H1 (cell line): ENCODE data around the gene PSORS1C1. TPM values are rescaled to one million over a fixed set of nuclear protein-coding genes. Genes with fewer than 3 reads are reported as not detected.
A peak's percentile ranks its signal among the peaks of the same experiment; 100 is the strongest.

ENCODE experiments used
- CTCF ChIA-PET: fragments of 300-600 bp; sonication (Branson Sonifier 250); formaldehyde crosslinking; loops from one replicate; lab custom pipeline; 2021; ENCODE audit not compliant: partially characterized antibody; lab: Charles Lee
- POLR2A ChIA-PET: fragments of 300-600 bp; sonication (Branson Sonifier 250); formaldehyde crosslinking; loops from one replicate; lab custom pipeline; 2021; ENCODE audit warnings: inconsistent platforms; ENCODE audit not compliant: partially characterized antibody; lab: Charles Lee
- DNase-seq, 2 experiments: peaks; one replicate each; pipeline versions ENCODE4 v3.0.0 to v3.0.0-alpha.2; 2010 to 2022; ENCODE audit warnings: low spot score in 2 of 2, low read depth in 1 of 2, mixed read lengths in 1 of 2
- FAIRE-seq: peaks from 2 replicates; lab custom pipeline; 2011; peaks lifted over from hg19 to GRCh38; lab: Jason Lieb, UNC
- H2AFZ ChIP-seq: 2 replicates; pipeline ENCODE4 v1.8.1; 2012; ENCODE audit warnings: low read length, inconsistent platforms
- H2AK5ac ChIP-seq: 2 replicates; pipeline ENCODE4 v1.6.1; 2013; ENCODE audit warnings: low read depth, low read length
- H2BK120ac ChIP-seq: replicated peaks from 2 replicates; pipeline ENCODE3; 2013; ENCODE audit warnings: low read depth, low read length, inconsistent platforms
- H2BK12ac ChIP-seq: 2 replicates; pipeline ENCODE4 v1.6.1; 2013; ENCODE audit warnings: low read depth, low read length
- H2BK15ac ChIP-seq: 2 replicates; pipeline ENCODE4 v1.6.1; 2013; ENCODE audit warnings: low read length
- H2BK20ac ChIP-seq: 2 replicates; pipeline ENCODE4 v1.6.1; 2013; ENCODE audit warnings: low read length
- H2BK5ac ChIP-seq: 2 replicates; pipeline ENCODE4 v1.6.1; 2013; ENCODE audit warnings: low read depth, low read length
- H3K14ac ChIP-seq: 2 replicates; pipeline ENCODE4 v1.6.1; 2013; ENCODE audit warnings: inconsistent platforms; ENCODE audit not compliant: insufficient read length
- H3K18ac ChIP-seq: 2 replicates; pipeline ENCODE4 v1.6.1; 2013; ENCODE audit warnings: low read length; ENCODE audit errors: extremely low read depth
- H3K23ac ChIP-seq: 2 replicates; pipeline ENCODE4 v1.6.1; 2013; ENCODE audit warnings: inconsistent platforms; ENCODE audit not compliant: insufficient read length
- H3K23me2 ChIP-seq: 2 replicates; pipeline ENCODE4 v1.6.1; 2013; ENCODE audit warnings: low read depth, low read length
- H3K27ac ChIP-seq: 2 replicates; pipeline ENCODE4 v1.6.1; 2011; ENCODE audit warnings: low read depth, low read length, inconsistent platforms
- H3K27me3 ChIP-seq, 4 experiments: replicated peaks in 1 of 4; 1 replicate in 1 of 4; 2 replicates in 3 of 4; pipeline versions ENCODE4 v1.6.1 to v1.8.1; 2011 to 2013; ENCODE audit warnings: low read length in 3 of 4, mild to moderate bottlenecking in 3 of 4, inconsistent platforms in 2 of 4, mixed read lengths in 2 of 4, moderate library complexity in 1 of 4; ENCODE audit not compliant: control insufficient read depth in 3 of 4, insufficient read depth in 3 of 4; ENCODE audit errors: extremely low read depth in 1 of 4
- H3K36me3 ChIP-seq, 4 experiments: 2 replicates each; pipeline versions ENCODE4 v1.6.1 to v1.8.1; 2011 to 2013; ENCODE audit warnings: mild to moderate bottlenecking in 4 of 4, low read length in 3 of 4, moderate library complexity in 2 of 4, control low read depth in 1 of 4, inconsistent platforms in 1 of 4; ENCODE audit not compliant: insufficient read depth in 4 of 4, control insufficient read depth in 2 of 4
- H3K4ac ChIP-seq: replicated peaks from 2 replicates; pipeline ENCODE3; 2013; ENCODE audit warnings: low read length, low read depth, mixed read lengths, inconsistent platforms; ENCODE audit not compliant: insufficient read length
- H3K4me1 ChIP-seq, 4 experiments: replicated peaks in 1 of 4; 1 replicate in 1 of 4; 2 replicates in 3 of 4; pipeline versions ENCODE4 v1.6.1 to v1.8.1; 2011 to 2013; ENCODE audit warnings: low read length in 3 of 4, inconsistent platforms in 2 of 4, mixed read lengths in 1 of 4; ENCODE audit not compliant: insufficient read depth in 4 of 4, control insufficient read depth in 3 of 4
- H3K4me2 ChIP-seq, 2 experiments: 2 replicates each; pipeline versions ENCODE4 v1.6.1 to v1.8.1; 2011 to 2013; ENCODE audit warnings: low read depth in 2 of 2, low read length in 2 of 2, control low read depth in 1 of 2, inconsistent platforms in 1 of 2, mild to moderate bottlenecking in 1 of 2; ENCODE audit not compliant: insufficient read depth in 1 of 2
- H3K4me3 ChIP-seq, 4 experiments: fragments of 200-600, 300-600 bp in 1 of 4; sonication (generic), shearing (Covaris generic), sonication (Bioruptor Twin) in 1 of 4; 2 replicates each; pipeline versions ENCODE4 v1.5.1 to v1.8.1; 2011 to 2016; ENCODE audit warnings: low read length in 4 of 4, low read depth in 3 of 4, control low read depth in 2 of 4, inconsistent platforms in 2 of 4, mild to moderate bottlenecking in 2 of 4, mixed read lengths in 1 of 4, moderate library complexity in 1 of 4; ENCODE audit not compliant: insufficient read depth in 2 of 4; ENCODE audit errors: extremely low read depth in 1 of 4
- H3K56ac ChIP-seq: replicated peaks from 2 replicates; pipeline ENCODE3; 2013; ENCODE audit warnings: low read depth, mild to moderate bottlenecking, mixed read lengths, low read length, inconsistent platforms; ENCODE audit not compliant: insufficient read length
- H3K79me1 ChIP-seq: 2 replicates; pipeline ENCODE4 v1.6.1; 2013; ENCODE audit warnings: low read depth, low read length, control low read depth
- H3K79me2 ChIP-seq, 2 experiments: 2 replicates each; pipeline versions ENCODE4 v1.6.1 to v1.8.1; 2012 to 2013; ENCODE audit warnings: low read length in 2 of 2, mild to moderate bottlenecking in 2 of 2, inconsistent platforms in 1 of 2; ENCODE audit not compliant: insufficient read depth in 2 of 2, control insufficient read depth in 1 of 2
- H3K9ac ChIP-seq, 4 experiments: replicated peaks in 1 of 4; 1 replicate in 1 of 4; 2 replicates in 3 of 4; pipeline versions ENCODE4 v1.6.1 to v1.8.1; 2011 to 2013; ENCODE audit warnings: low read depth in 3 of 4, low read length in 3 of 4, control low read depth in 2 of 4, mild to moderate bottlenecking in 2 of 4, moderate library complexity in 2 of 4, inconsistent platforms in 1 of 4; ENCODE audit errors: extremely low read depth in 1 of 4
- H3K9me3 ChIP-seq, 2 experiments: 2 replicates each; pipeline versions ENCODE4 v1.6.1 to v1.8.1; 2012 to 2013; ENCODE audit warnings: mild to moderate bottlenecking in 2 of 2, moderate library complexity in 2 of 2, control low read depth in 1 of 2, inconsistent platforms in 1 of 2, low read depth in 1 of 2, low read length in 1 of 2, mixed read lengths in 1 of 2; ENCODE audit not compliant: insufficient read depth in 2 of 2
- H4K20me1 ChIP-seq, 2 experiments: replicated peaks in 1 of 2; 2 replicates each; pipeline versions ENCODE3 to v1.8.1; 2011 to 2013; ENCODE audit warnings: inconsistent platforms in 2 of 2, low read length in 2 of 2, mild to moderate bottlenecking in 1 of 2; ENCODE audit not compliant: insufficient read depth in 2 of 2, control insufficient read depth in 1 of 2
- H4K5ac ChIP-seq: 2 replicates; pipeline ENCODE4 v1.6.1; 2013; ENCODE audit warnings: low read length, low read depth, mixed read lengths, inconsistent platforms; ENCODE audit not compliant: insufficient read length
- H4K8ac ChIP-seq: 2 replicates; pipeline ENCODE4 v1.8.0; 2013; ENCODE audit warnings: mild to moderate bottlenecking, moderate library complexity, low read length, inconsistent platforms; ENCODE audit not compliant: insufficient read depth; ENCODE audit errors: extremely low read depth
- H4K91ac ChIP-seq: replicated peaks from 2 replicates; pipeline ENCODE3; 2013; ENCODE audit warnings: low read length, mixed read lengths, inconsistent platforms; ENCODE audit not compliant: insufficient read length
- CTBP2 ChIP-seq: IDR thresholded peaks from 2 replicates; pipeline ENCODE4 v1.7.0; 2011; ENCODE audit warnings: borderline replicate concordance, mild to moderate bottlenecking, moderate library complexity, mixed read lengths, low read length; ENCODE audit not compliant: insufficient read depth, insufficient read length
- RAD21 ChIP-seq, 2 experiments: IDR thresholded peaks in 1 of 2; conservative IDR thresholded peaks in 1 of 2; 2 replicates each; pipeline ENCODE4 v1.6.1; 2011; ENCODE audit warnings: low read depth in 2 of 2, low read length in 2 of 2, improper control_type of control experiment in 1 of 2, inconsistent platforms in 1 of 2, mild to moderate bottlenecking in 1 of 2, moderate library complexity in 1 of 2
- WGBS, 2 experiments: shearing (Covaris generic) in 1 of 2; methylation state at CpG; one replicate each; pipeline versions ENCODE4 v1.1.6 to v1.1.7; 2013 to 2015; ENCODE audit warnings: low lambda C conversion rate in 2 of 2, mixed read lengths in 2 of 2, inconsistent platforms in 1 of 2, low coverage in 1 of 2, missing lambda C conversion rate in 1 of 2; ENCODE audit not compliant: insufficient replicate concordance in 2 of 2, insufficient coverage in 1 of 2, insufficient read length in 1 of 2; ENCODE audit errors: extremely low coverage in 1 of 2, missing lambda C conversion rate in 1 of 2; 5-methylcytosine and 5-hydroxymethylcytosine counted together
- polyA plus RNA-seq, 7 experiments: library from polyadenylated mRNA; depleted of rRNA in 3 of 7; stranded (reverse) in 5 of 7; unstranded in 2 of 7; fragments of >200 nt in 5 of 7; fragments of 200-250 nt in 2 of 7; gene quantifications; 1 replicate in 5 of 7; 2 replicates in 1 of 7; 4 replicates in 1 of 7; pipeline versions ENCODE4 v1.2.1 to v1.2.3, GENCODE V29; 2011 to 2013; ENCODE audit warnings: missing spikeins in 2 of 7, mixed read lengths in 2 of 7
- total RNA-seq: library from RNA; stranded (reverse); fragmentation: NEBNext Ultra II Directional; extraction: Animal tissue kit (Norgen Biotek cat#: 25700); gene quantifications from 2 replicates; pipeline ENCODE4 v1.2.1, GENCODE V29; 2021
- TF ChIP-seq, protein P1 (sequence below), 3 experiments: IDR thresholded peaks; 1 replicate in 2 of 3; 2 replicates in 1 of 3; pipeline versions ENCODE4 v1.5.1 to v1.6.1; 2011; ENCODE audit warnings: low read length in 3 of 3, mild to moderate bottlenecking in 3 of 3, inconsistent platforms in 2 of 3, low read depth in 1 of 3, moderate library complexity in 1 of 3; ENCODE audit not compliant: insufficient read depth in 1 of 3; ENCODE audit errors: control extremely low read depth in 1 of 3

PSORS1C1 gene
- total and polyA plus RNA-seq, 2 of the 8 experiments (the other 6 are each of a cell fraction or from before 2014, with no cell fraction given), result 0.12 to 0.52 TPM

DNA sequence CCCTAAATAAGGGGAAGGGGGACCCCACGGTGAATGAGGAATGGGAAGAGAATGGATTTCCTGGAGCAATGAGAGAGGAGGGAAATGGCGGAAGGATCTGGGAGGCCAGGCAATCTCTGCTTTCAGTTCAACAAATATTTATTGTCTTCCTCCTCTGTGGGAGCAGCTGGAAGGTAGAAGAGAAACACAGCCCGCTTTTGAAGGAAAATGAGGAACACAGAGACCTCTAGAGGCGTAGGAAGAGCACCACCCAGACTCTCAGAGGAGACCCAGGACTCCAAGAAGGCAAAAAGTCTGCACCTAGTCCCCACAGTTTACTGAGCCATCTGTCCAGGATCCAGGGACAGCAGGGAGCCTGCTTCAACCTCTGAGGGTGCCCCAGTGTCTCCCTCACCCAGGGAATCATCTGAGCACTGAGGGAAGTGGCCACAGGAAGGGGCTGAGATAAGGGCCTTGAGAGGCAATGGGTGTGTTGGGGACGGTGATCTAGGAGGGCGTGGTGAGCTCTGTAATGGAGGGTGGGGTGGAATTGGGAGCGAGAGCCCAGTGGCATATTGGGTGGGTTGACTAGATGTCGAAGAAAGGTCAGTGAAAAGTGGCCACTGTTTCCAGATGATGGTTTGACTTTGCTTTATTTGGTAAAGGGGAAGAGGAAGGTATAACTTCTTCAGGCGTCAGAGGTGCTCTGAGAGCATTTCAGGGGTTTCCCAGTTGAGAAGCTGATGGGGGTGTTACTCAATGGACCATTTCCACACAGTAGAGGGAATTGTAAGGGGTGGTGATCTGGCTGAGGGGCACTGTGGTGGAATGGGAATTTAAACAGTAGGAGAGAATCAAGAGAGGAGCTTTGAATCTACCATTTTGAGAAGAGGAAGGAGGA lies 610 bp downstream of the PSORS1C1 start:
- no peak overlapping the region for H3K4me2 ChIP-seq
- H3K18ac ChIP-seq, result peak overlapping the region; percentile 60
- no peak overlapping the region for H3K4ac ChIP-seq
- no peak overlapping the region for H4K5ac ChIP-seq
- H3K56ac ChIP-seq, result no peak overlapping the region
- WGBS, 2 experiments, result 82% methylated on average over 7 of the region's 9 CpGs; no CpG with 5 or more reads in 1 of the 2 experiments
- H4K8ac ChIP-seq, result no peak overlapping the region
- H2BK15ac ChIP-seq, result 0 out of 2 replicates have a peak overlapping the region, but pooled peaks have one; percentile 61
- H3K27ac ChIP-seq, result no peak overlapping the region
- peak; percentile 72 for FAIRE-seq
- H3K14ac ChIP-seq, result no peak overlapping the region
- peak overlapping the region; percentile 76; the same call in 1 of the 2 replicates for H2AFZ ChIP-seq
- H2BK12ac ChIP-seq, result peak overlapping the region; percentile 62; the same call in 1 of the 2 replicates
- no peaks in the 10 kb centered on the region for H3K36me3 ChIP-seq
- peaks cover 0 to 19% (median 9%) of the 10 kb centered on the region in 4 experiments; a peak in 6 of 7 replicates for H3K4me1 ChIP-seq
- no peaks in the 10 kb centered on the region for H3K79me2 ChIP-seq
- H3K23me2 ChIP-seq, result no peaks in the 10 kb centered on the region; the same call in 1 of the 2 replicates
- H4K20me1 ChIP-seq, result no peaks in the 10 kb centered on the region
- H3K9me3 ChIP-seq, result no peaks in the 10 kb centered on the region
- no peak overlapping the region for H3K9ac ChIP-seq
- no peak for DNase-seq
- POLR2A ChIA-PET, result interaction anchor here (1.0 to 68.5 kb wide), 4 partner anchors 9 to 53 kb away, joined by 3 to 2251 read pairs (median 4); partner anchors contain the start of genes CCHCR1, POU5F1, PSORS1C2 and TCF19
- H2BK5ac ChIP-seq, result no peak overlapping the region
- H2AK5ac ChIP-seq, result no peak overlapping the region
- no peak overlapping the region for H3K23ac ChIP-seq
- peak overlapping the region; percentile 7; the same call in 1 of the 2 replicates for H2BK20ac ChIP-seq
- no peaks in the 10 kb centered on the region for H3K79me1 ChIP-seq
- peaks cover 0 to 9% (median under 1%) of the 10 kb centered on the region in 4 experiments; a peak in 2 of 7 replicates for H3K27me3 ChIP-seq
- TF ChIP-seq, protein P1, sequence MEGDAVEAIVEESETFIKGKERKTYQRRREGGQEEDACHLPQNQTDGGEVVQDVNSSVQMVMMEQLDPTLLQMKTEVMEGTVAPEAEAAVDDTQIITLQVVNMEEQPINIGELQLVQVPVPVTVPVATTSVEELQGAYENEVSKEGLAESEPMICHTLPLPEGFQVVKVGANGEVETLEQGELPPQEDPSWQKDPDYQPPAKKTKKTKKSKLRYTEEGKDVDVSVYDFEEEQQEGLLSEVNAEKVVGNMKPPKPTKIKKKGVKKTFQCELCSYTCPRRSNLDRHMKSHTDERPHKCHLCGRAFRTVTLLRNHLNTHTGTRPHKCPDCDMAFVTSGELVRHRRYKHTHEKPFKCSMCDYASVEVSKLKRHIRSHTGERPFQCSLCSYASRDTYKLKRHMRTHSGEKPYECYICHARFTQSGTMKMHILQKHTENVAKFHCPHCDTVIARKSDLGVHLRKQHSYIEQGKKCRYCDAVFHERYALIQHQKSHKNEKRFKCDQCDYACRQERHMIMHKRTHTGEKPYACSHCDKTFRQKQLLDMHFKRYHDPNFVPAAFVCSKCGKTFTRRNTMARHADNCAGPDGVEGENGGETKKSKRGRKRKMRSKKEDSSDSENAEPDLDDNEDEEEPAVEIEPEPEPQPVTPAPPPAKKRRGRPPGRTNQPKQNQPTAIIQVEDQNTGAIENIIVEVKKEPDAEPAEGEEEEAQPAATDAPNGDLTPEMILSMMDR (IDR thresholded peaks at IDR 0.05; ENCODE audit: control extremely low read depth in 1 of 3, insufficient read depth in 1 of 3, low read depth in 1 of 3, low read length in 3 of 3), result peak in 2 of 3 experiments; percentile 12 to 35; a peak in 1 of 4 replicates
- TF ChIP-seq RAD21 (IDR thresholded peaks at IDR 0.05 in 1 of 2, conservative IDR thresholded peaks at IDR 0.05 in 1 of 2; ENCODE audit: low read depth in 2 of 2, low read length in 2 of 2), result peak in 1 of 2 experiments; percentile 27; a peak in 3 of 4 replicates
- no peak for TF ChIP-seq CTBP2
- TF ChIP-seq, all 59 proteins: peak for 2
- CTCF ChIA-PET, result interaction anchor here (0.7 to 10.6 kb wide), 11 partner anchors 13 to 282 kb away, joined by 3 to 187 read pairs (median 4); no protein-coding TSS in a partner anchor
- H2BK120ac ChIP-seq, result no peak overlapping the region
- no peak overlapping the region for H3K4me3 ChIP-seq
- H4K91ac ChIP-seq, result no peak overlapping the region
